ENCODE results near the gene MAFG.

DNA sequence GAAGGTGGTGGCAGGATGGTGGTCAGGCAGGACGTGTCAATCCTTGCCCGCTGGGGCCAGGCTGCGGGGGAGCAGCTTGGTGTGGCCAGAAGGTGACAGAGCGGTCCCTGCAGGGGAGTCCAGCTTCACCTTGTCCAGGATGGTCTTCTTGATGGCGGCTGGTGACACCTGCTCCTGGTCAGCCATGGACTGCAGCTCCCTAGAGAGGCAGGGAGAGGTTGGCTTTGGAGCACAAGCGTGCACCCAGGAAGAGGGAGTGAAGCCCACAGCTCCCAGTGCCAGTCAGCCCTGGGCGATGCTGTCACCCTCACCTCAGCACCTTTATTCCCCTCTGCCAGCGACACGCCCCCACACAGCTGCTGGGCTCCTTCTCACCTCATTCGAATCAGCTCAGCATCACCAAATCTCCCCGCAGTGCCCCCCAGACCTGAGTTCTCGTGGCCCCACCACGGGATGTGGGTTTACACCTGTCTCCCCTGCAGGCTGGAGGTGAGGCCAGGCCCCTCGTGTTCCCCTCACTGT, 5.7 kb upstream of the MAFG start:
- TF ChIP-seq POLR2A (IDR thresholded peaks at IDR 0.05): no peak
- TF ChIP-seq, protein P1, sequence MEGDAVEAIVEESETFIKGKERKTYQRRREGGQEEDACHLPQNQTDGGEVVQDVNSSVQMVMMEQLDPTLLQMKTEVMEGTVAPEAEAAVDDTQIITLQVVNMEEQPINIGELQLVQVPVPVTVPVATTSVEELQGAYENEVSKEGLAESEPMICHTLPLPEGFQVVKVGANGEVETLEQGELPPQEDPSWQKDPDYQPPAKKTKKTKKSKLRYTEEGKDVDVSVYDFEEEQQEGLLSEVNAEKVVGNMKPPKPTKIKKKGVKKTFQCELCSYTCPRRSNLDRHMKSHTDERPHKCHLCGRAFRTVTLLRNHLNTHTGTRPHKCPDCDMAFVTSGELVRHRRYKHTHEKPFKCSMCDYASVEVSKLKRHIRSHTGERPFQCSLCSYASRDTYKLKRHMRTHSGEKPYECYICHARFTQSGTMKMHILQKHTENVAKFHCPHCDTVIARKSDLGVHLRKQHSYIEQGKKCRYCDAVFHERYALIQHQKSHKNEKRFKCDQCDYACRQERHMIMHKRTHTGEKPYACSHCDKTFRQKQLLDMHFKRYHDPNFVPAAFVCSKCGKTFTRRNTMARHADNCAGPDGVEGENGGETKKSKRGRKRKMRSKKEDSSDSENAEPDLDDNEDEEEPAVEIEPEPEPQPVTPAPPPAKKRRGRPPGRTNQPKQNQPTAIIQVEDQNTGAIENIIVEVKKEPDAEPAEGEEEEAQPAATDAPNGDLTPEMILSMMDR (IDR thresholded peaks at IDR 0.05 in 4 of 5, conservative IDR thresholded peaks at IDR 0.05 in 1 of 5): no peak

All from gastrocnemius medialis (tissue), 4 donors.